Karpas-422 (cell line): ENCODE results near the gene SLC25A21. TPM values are rescaled to one million over a fixed set of nuclear protein-coding genes. Genes with fewer than 3 reads are reported as not detected.

ENCODE experiments used
- DNase-seq: peaks from one replicate; pipeline ENCODE4 v3.0.0-alpha.2; 2015
- H2AFZ ChIP-seq: fragments of 200-600 bp; sonication (generic); 2 replicates; pipeline ENCODE4 v1.6.1; 2014; ENCODE audit warnings: antibody characterized with exemption, low read length, mixed read lengths
- H3K27ac ChIP-seq: fragments of 200-600 bp; sonication (generic); 2 replicates; pipeline ENCODE4 v1.5.1; 2014; ENCODE audit warnings: mild to moderate bottlenecking, low read length, moderate library complexity
- H3K27me3 ChIP-seq: fragments of 200-600 bp; sonication (generic); 2 replicates; pipeline ENCODE4 v1.6.1; 2014; ENCODE audit warnings: low read length, mixed read lengths
- H3K36me3 ChIP-seq: fragments of 200-600 bp; sonication (generic); 2 replicates; pipeline ENCODE4 v1.6.1; 2014; ENCODE audit warnings: low read length, mixed read lengths; ENCODE audit not compliant: insufficient read depth
- H3K4me1 ChIP-seq: fragments of 200-600 bp; sonication (generic); 2 replicates; pipeline ENCODE4 v1.6.1; 2014; ENCODE audit warnings: mild to moderate bottlenecking, low read length, mixed read lengths
- H3K4me2 ChIP-seq: fragments of 200-600 bp; sonication (generic); 2 replicates; pipeline ENCODE4 v1.6.1; 2014; ENCODE audit warnings: low read length, low read depth, mild to moderate bottlenecking; ENCODE audit not compliant: poor library complexity, severe bottlenecking
- H3K4me3 ChIP-seq: fragments of 200-600 bp; sonication (generic); 2 replicates; pipeline ENCODE4 v1.5.1; 2014; ENCODE audit warnings: mild to moderate bottlenecking, antibody characterized with exemption, low read length, mixed read lengths
- H3K79me2 ChIP-seq: fragments of 200-600 bp; sonication (generic); 2 replicates; pipeline ENCODE4 v1.6.1; 2014; ENCODE audit warnings: mild to moderate bottlenecking, low read length, mixed read lengths
- H3K9ac ChIP-seq: fragments of 200-600 bp; sonication (generic); 2 replicates; pipeline ENCODE4 v1.6.0; 2014; ENCODE audit warnings: low read length
- H3K9me2 ChIP-seq: fragments of 200-600 bp; sonication (generic), shearing (Covaris generic); replicated peaks from 2 replicates; pipeline ENCODE4 v1.6.0; 2014; ENCODE audit warnings: mild to moderate bottlenecking, low read length, moderate library complexity; ENCODE audit not compliant: insufficient read depth
- H3K9me3 ChIP-seq: fragments of 300-700, 200-600 bp; sonication (generic); 2 replicates; pipeline ENCODE4 v1.6.1; 2014; ENCODE audit warnings: low read length, mixed read lengths
- H4K20me1 ChIP-seq: fragments of 200-600 bp; sonication (generic); 2 replicates; pipeline ENCODE4 v1.6.1; 2014; ENCODE audit warnings: mild to moderate bottlenecking, antibody characterized with exemption, low read length, low read depth; ENCODE audit not compliant: insufficient read depth
- total RNA-seq: library from RNA; depleted of rRNA; stranded (reverse); fragments of >200 nt; shearing (Covaris generic); gene quantifications from 2 replicates; pipeline ENCODE4 v1.2.3, GENCODE V29; 2014; ENCODE audit warnings: low replicate concordance

SLC25A21 gene
- total RNA-seq, 1 experiment from 2014 or later = 1.5 TPM

DNA sequence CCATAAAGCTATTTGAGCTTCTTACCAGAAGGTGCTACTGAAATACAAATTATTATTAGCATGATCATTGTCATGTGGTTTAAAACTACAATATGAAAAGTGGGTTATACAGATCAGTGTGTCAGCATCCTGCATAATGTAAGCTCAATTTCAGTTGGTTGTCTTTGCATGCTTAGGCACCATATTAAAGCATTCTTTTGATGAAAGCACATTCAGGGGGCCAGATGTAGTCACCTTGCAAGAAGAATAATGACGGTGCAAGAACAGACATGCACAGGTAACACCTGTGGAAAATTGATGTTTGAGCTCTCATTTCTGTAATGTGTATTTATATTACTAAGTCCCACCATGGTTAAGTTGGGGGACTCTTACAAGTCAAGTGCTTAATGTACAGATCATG is 386.9 kb downstream of the SLC25A21 start:
- Histone ChIP-seq H3K9me3 (peaks cover 18% of the 10 kb centered on the region), H3K4me1 (peaks cover 11% of the 10 kb centered on the region; the same call in 1 of the 2 replicates), H3K36me3 (peaks cover 9% of the 10 kb centered on the region; the same call in 1 of the 2 replicates), H2AFZ (no peak overlapping the region), H3K27me3 (no peaks in the 10 kb centered on the region), H3K9me2 (no peaks in the 10 kb centered on the region), H3K4me2 (no peak overlapping the region), H3K79me2 (no peaks in the 10 kb centered on the region), H4K20me1 (no peaks in the 10 kb centered on the region), H3K27ac (no peak overlapping the region), H3K9ac (no peak overlapping the region), H3K4me3 (no peak overlapping the region)
- no peak for DNase-seq

DNA sequence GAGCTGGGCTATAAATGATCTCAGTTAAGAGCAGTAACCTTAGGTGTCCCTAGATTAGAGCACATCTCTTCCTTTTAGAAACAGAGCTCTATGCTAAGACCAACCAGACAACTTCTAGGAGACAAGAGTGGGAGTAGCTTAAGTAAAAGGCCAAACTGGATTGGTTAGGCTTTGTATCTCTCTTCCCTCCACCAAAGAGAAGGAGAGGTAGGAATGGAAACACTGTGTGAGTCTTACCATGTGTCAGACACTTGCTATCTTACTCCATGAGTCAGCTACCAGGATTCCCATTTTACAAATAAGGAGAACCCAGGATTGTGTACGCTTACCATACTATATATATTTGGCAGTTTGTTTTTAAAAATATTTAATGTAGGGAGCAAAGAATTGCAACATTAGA is 387.9 kb downstream of the SLC25A21 start:
- Histone ChIP-seq H4K20me1 (no peaks in the 10 kb centered on the region), H2AFZ (no peak overlapping the region), H3K36me3 (peaks cover 10% of the 10 kb centered on the region; the same call in 1 of the 2 replicates), H3K4me2 (no peak overlapping the region), H3K79me2 (no peaks in the 10 kb centered on the region), H3K4me1 (peaks cover 5% of the 10 kb centered on the region; the same call in 1 of the 2 replicates), H3K27me3 (no peaks in the 10 kb centered on the region), H3K4me3 (no peak overlapping the region), H3K9me2 (no peaks in the 10 kb centered on the region), H3K9ac (no peak overlapping the region), H3K27ac (no peak overlapping the region), H3K9me3 (peaks cover 21% of the 10 kb centered on the region)
- DNase-seq = no peak

DNA sequence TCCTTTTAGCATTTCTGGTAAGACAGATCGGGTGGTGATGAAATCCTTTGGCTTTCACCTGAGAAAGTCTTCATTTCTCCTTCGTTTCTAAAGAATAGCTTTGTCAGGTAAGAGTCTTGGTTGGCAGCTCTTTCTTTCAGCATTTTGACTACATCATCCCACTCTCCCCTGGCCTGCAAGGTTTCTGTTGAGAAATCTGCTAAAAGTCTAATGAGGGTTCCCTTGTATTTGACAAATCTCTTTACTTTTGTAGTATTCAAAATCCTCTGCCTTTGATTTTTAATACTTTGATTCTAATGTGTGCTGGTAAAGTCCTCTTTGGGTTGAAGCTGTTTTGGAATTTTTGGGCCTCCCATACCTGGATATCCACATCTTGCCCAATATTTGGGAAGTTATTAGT is 390.5 kb downstream of the SLC25A21 start:
- Histone ChIP-seq H3K4me2 (no peak overlapping the region), H3K79me2 (no peaks in the 10 kb centered on the region), H3K36me3 (peaks cover 10% of the 10 kb centered on the region; the same call in 1 of the 2 replicates), H3K27me3 (no peaks in the 10 kb centered on the region), H2AFZ (no peak overlapping the region), H4K20me1 (no peaks in the 10 kb centered on the region), H3K9me2 (no peaks in the 10 kb centered on the region), H3K9ac (no peak overlapping the region), H3K4me3 (no peak overlapping the region), H3K4me1 (no peaks in the 10 kb centered on the region; the same call in 1 of the 2 replicates), H3K9me3 (peaks cover 21% of the 10 kb centered on the region), H3K27ac (no peak overlapping the region)
- DNase-seq = no peak

DNA sequence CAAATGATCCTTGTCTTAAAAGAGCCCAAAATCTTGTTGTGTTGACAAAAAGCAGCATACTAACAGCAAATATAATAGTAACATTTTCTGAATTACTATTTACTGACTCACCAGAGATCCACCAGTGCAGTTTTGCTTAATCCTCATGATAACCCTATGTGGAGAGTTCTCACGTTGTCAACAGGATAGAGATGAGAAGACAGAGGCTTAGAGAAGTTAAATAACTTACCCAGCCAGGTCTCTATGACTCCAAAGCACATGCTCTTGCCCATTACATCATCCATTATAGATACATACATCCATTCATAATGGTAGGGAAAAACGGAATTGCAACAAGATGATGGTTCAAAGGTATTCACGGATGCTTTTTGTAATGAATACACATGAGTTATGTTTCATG is 398.8 kb downstream of the SLC25A21 start:
- H3K4me1 ChIP-seq = peaks cover 49% of the 10 kb centered on the region

DNA sequence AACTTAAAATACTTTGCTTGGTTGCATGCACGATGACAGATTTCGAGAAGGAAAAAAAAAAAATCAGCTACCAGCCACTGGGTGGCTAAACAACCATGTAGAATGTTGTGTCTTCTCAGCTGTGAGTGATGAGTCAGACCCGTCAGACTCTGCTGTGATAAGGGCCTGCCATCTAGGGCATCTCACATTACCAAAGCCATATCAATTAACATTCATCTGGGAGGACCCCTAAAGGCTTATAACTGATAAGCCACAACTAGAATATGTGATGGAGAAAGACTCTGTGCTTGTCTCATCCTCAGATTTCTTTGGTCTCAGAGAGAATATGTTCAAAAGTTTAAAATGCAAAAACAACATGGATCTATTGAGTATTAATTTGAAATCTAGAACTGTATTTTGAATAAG is 399.3 kb downstream of the SLC25A21 start:
- Histone ChIP-seq H3K27ac (peak overlapping the region; percentile 37), H3K9me3 (no peaks in the 10 kb centered on the region), H3K4me3 (peak overlapping the region; percentile 3; the same call in 1 of the 2 replicates), H3K79me2 (no peaks in the 10 kb centered on the region), H3K9me2 (no peaks in the 10 kb centered on the region), H4K20me1 (no peaks in the 10 kb centered on the region), H3K36me3 (no peaks in the 10 kb centered on the region), H3K4me2 (peak overlapping the region; percentile 52), H3K27me3 (no peaks in the 10 kb centered on the region), H2AFZ (peak overlapping the region; percentile 45; the same call in 1 of the 2 replicates), H3K9ac (peak overlapping the region; percentile 6; the same call in 1 of the 2 replicates), H3K4me1 (peaks cover 52% of the 10 kb centered on the region)
- DNase-seq = peak; percentile 92

More for the DNA sequence above, 398.8 kb downstream of the SLC25A21 start:
- Histone ChIP-seq H4K20me1 (no peaks in the 10 kb centered on the region), H3K4me2 (peak overlapping the region; percentile 52), H3K9me2 (no peaks in the 10 kb centered on the region), H2AFZ (peak overlapping the region; percentile 26; the same call in 1 of the 2 replicates), H3K9me3 (no peaks in the 10 kb centered on the region), H3K9ac (no peak overlapping the region), H3K27me3 (no peaks in the 10 kb centered on the region), H3K27ac (peak overlapping the region; percentile 37; the same call in 1 of the 2 replicates), H3K79me2 (no peaks in the 10 kb centered on the region), H3K36me3 (no peaks in the 10 kb centered on the region), H3K4me3 (no peak overlapping the region)
- DNase-seq = no peak

DNA sequence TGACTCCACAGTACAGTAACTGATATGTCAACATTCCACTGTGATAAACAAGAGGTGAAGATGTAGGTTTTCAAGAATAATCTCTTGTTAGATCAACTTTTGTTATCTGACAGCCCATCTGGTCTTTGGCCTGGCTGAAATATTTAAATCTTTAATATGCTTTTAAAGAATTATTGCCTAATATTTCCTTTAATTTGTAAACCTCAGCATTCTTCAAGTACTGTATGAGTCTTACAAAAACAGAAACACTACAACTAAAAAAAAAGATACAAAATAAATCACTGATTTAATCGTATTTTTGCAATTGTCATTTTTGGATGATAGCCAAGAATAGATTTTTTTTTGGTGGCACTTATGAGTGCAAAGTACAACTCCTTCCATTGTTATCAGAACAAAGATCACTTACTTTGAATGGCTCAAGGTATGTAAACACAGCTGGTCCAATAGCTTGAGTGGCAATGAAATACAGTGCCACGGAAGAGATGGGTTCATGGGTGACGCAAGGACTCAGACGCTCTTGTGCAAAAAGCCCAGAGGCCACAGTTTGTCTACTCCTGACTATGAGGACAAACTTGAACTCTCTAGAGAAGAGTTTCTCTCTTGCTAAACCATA is 401.3 kb downstream of the SLC25A21 start:
- H3K4me2 ChIP-seq = no peak overlapping the region
- no peaks in the 10 kb centered on the region for H4K20me1 ChIP-seq
- no peaks in the 10 kb centered on the region for H3K9me2 ChIP-seq
- no peaks in the 10 kb centered on the region for H3K27me3 ChIP-seq
- no peak overlapping the region for H2AFZ ChIP-seq
- H3K4me3 ChIP-seq = no peak overlapping the region
- no peaks in the 10 kb centered on the region for H3K36me3 ChIP-seq
- no peak overlapping the region for H3K27ac ChIP-seq
- H3K79me2 ChIP-seq = no peaks in the 10 kb centered on the region
- no peak overlapping the region for H3K9ac ChIP-seq
- no peaks in the 10 kb centered on the region for H3K9me3 ChIP-seq
- no peak for DNase-seq
- H3K4me1 ChIP-seq = peaks cover 65% of the 10 kb centered on the region

DNA sequence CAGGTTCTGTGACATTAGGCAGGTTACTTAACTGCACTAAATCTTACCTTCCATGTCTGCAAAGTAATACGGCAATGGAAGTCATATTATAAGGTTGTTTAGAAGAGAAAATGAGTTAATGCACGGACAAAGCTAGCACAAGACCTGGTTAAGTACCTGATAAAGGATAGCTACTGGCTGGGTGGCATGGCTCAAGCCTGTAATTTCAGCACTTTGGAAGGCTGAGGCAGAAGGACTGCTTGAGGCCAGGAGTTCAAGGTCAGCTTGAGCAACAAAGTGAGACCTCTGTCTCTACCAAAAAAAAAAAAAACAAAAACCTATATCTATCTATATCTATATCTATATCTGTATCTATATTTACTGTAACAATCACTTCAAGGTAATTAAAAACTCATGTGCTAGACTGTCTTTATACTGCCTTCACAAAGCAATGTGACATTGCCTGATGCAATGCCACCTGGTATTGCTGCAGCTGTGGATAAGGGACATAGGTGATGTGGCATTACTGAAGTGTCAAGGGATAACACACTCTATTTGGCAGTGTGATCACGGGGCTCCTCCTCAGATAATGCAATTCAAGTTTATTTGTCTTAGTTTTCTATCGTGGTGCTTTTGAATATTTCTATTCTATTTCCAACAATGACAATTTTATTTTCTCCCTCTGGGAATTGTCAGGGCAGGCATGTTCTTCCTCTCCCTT is 403.6 kb downstream of the SLC25A21 start:
- Histone ChIP-seq H4K20me1 (no peaks in the 10 kb centered on the region), H3K27me3 (no peaks in the 10 kb centered on the region), H3K9me3 (no peaks in the 10 kb centered on the region), H3K36me3 (no peaks in the 10 kb centered on the region), H3K79me2 (no peaks in the 10 kb centered on the region), H3K9ac (no peak overlapping the region), H3K4me2 (no peak overlapping the region), H3K9me2 (no peaks in the 10 kb centered on the region), H3K4me1 (peaks cover 50% of the 10 kb centered on the region), H3K4me3 (no peak overlapping the region), H3K27ac (no peak overlapping the region), H2AFZ (no peak overlapping the region)
- peak; percentile 57 for DNase-seq

DNA sequence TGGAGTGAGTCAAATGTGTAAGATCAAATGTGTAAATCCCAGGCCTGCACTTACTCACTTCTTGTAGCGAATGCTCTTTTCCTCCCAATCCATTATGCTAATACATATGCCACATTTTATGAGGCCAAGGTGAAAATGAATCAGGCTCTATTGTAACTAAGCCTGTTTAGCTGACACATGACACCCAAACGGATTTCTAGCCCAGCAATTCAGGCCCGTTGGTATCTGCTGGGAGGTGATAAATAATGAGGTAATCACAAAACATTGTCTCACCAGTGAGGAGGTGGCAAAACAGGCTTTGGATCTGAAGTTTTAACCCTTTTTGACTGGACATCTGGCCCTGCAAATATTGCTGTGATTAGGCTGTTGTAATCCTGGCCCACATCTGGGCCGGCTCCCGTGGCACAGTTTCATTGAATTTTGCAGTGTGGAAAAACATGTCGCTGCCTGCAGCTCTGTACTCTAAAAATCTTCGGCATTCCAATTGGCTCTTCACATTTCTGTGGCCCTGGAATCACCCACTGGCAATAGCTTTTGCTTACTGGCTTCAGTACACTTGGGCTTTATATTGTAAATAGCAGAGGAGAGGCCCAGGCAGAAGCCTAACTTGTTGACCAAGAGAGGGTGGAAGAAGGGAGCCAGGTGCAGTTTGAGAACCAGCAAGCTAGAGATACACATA is 404.7 kb downstream of the SLC25A21 start:
- H3K9me3 ChIP-seq = no peaks in the 10 kb centered on the region
- H2AFZ ChIP-seq = peak overlapping the region; percentile 39
- no peaks in the 10 kb centered on the region for H3K27me3 ChIP-seq
- no peak overlapping the region for H3K4me3 ChIP-seq
- no peak for DNase-seq
- H3K27ac ChIP-seq = no peak overlapping the region
- H3K36me3 ChIP-seq = no peaks in the 10 kb centered on the region
- no peaks in the 10 kb centered on the region for H3K9me2 ChIP-seq
- no peaks in the 10 kb centered on the region for H3K79me2 ChIP-seq
- H3K4me2 ChIP-seq = no peak overlapping the region
- H3K4me1 ChIP-seq = peaks cover 44% of the 10 kb centered on the region
- H3K9ac ChIP-seq = peak overlapping the region; percentile 1; the same call in 1 of the 2 replicates
- H4K20me1 ChIP-seq = no peaks in the 10 kb centered on the region
